Measurements from ENCODE around the gene ASCL2.
"Not testable (repeated sequence)": the region's sequence is repeated elsewhere in the genome, so short reads cannot be mapped to it uniquely, and the experiment has no call there.

The ASCL2 gene

DNA sequence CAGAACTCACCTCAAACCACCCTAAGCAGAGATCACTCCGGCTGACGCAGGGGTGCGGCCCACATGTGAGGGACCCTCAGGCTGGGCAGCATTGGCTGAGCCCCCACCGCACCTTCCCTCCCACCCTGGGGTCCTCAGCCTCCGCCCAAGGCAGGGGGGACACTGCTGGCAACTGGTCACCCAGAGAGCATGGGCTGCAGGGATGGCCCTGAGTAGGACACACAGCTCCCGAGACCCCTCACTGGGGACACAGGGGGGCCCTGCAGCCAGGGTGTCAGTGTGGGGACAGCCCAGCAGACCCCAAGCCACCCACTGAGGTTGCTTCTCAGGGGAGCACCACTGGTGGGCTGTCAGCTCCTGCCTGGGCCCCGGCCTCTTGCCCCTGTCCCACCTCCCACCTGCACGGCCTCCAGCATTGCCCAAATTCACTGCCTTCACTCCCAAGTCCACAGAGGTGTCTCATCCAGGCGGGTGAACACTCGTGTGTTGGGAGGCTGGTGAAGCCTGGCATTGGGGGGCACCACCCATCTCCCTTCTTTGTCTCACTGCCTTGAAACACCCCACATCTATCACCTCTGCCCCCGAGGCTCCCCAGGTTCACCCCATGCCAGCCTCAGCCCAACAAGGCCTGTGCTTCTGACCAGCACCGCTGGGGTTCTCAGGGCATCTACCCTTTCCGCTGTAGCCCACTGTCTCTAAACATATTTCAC is 26.7 kb upstream of the ASCL2 start:
- DNase-seq = no peak

DNA sequence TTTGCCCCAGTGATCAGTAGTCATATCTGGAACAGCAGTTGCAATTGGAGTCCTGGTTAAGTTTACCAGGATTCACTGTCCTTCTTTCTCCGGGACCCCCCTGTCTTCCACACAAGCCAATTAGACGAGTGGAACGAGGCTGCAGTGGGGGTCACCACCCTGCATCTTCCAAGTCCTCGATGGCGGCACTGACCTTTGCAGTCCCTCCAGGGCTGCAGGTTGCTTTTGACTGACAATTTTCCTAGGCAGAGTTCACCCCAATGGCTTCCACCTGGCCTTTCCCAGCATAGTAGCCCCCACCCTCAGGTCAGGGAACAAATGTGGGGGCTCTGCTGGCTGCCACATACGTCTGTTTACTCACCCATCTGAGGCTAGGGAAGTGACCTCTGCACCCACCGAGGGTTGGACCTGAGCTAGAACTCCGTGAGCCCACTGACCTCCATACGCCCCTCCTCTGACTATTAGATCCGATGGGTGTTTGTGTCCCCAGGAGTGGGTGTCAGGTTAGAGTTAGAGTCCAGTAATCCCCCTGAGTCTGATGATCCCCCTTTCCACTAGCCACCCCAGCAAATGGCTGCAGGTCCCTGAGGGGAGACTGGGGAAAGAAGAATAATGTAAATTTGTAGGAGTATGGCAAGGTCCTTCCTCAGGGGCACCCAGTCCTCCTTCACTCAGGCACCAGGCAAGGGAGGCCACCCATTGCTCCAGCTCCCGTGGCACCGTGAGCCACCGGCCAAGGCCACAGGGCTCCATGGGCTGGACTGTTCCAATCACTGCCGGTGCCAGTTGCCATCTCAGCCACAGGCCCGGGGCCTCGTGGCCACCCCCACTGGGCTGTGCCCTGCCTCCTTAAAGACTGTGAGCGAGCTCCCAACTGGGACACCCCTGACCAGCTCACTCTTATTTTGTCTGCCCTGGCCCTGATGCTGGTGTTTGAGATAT is 25.9 kb upstream of the ASCL2 start:
- no peak for DNase-seq

DNA sequence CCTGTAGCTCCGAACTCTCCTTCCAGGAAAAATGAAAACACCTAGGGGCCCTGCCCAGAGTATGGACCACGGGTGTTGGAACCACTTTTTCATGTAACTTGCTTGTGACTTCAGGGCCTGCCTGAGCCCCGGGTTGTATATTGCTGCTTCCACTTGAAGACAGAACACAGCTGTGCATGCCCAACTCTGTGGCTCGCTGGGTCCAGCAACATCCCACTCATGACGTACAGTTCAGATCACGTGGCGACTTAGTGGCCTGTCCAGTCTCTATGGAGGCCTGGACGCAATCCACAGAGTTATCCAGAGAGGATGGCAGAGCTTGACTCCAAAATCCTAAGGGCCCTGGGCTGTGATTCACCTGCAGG is 24.5 kb upstream of the ASCL2 start:
- DNase-seq = no peak

DNA sequence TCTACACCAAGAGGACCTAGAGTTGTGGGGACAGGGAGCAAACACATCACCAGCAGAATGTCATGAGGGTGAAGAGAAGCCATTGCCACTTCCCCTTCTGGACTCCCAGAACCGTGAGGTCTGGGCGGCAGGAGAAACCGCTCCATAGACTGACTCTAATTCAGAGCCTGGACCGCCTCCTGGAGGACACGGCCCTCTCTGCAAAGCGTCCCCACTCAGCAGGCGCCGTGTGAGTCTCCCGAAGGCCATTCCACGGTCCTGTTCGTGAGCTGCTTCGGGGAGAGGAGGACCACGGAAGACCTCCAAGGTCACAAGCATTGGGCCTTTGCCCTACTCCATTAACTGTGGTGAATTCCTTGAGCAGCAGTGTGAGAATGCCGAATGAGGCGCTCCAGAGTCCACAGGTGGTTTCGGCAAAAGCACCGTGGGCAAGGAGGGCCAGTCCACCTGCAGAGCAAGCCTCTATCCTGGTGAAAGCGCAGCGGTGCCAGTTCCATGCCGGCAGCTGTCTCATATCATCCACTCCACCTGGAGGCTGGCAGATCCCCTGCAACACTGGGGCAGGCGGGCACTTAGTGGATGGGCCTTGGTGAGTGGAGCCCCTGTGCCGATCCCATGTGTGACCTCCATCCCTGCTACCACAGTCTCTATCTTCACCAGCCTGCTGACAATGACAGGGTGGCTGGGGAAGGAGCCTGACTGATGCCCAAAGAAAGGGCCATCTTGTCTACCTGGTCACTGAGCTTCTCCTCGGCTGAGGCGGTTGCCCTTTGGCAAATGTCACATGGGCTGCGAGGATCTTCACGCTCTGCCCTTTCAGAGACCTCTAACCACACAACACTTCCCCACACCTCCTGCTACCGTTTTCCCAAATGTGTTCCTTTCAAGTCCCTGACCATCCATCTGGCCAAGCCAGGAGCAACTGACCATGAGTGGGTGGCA is 23.9 kb upstream of the ASCL2 start:
- no peak for DNase-seq

DNA sequence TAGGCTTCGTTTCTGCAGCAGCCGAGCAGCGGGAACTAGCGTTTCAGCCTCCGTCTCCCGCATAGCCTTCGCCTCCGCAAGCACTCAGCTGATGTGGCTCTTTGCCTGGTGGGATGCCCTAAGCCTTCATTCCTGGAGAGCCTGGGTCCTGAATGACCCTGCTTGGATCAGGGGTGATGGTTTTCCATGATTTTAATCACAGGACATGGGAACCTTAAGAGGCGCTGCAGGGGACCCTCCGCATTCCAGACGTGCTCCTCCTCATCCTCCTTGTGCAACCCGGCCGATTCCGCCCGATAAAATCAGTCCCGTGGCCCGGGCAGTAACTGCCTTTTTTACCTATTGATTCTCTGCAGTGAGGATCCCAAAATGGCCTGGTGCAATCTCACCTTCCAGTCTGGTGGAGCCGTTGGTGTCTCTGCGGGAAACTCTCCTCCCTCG is 23.2 kb upstream of the ASCL2 start:
- no peak for DNase-seq

DNA sequence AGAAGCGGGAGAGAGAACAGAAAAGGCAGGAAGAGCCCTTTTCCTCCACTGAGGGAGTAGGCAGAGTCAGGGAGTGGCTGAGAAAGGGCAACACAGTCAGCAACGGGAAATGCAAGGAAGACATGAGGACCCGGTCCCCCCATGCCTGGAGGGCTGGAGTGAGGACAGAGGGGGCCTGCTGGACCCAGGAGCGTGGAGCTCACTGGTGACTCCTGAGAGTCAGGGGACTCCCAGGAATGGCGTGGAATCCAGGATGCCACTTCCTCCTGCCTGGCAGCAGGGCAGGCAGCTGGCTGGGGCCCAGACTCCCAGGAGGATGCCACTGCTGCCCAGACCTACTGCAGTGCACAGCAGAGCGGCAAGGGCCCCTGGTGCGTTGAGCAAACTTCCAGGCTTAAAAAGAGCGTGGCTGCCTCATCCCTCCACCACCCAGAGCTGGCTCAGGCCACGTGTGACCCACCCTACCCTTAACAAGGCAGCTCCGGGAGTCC is 20.0 kb upstream of the ASCL2 start:
- DNase-seq = no peak

DNA sequence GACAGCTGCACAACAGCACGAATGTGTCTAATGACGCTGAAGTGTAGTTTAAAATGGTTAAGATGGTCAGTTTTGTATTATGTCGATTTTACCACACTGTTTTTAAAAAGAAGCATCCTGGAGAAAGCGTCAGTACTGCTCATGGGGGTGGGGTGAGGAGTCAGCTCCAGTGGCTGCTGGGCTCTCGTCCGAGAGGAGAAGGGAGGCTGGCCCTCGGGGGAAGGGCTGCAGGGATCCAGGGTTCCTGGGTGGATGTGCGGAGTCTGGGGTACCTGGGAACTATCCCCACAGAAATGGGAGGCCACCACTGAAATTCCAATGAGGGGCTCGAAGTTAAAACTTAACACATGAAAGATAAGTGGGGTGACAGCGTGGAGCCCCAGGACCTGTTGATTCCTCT is 19.5 kb upstream of the ASCL2 start:
- DNase-seq = no peak

DNA sequence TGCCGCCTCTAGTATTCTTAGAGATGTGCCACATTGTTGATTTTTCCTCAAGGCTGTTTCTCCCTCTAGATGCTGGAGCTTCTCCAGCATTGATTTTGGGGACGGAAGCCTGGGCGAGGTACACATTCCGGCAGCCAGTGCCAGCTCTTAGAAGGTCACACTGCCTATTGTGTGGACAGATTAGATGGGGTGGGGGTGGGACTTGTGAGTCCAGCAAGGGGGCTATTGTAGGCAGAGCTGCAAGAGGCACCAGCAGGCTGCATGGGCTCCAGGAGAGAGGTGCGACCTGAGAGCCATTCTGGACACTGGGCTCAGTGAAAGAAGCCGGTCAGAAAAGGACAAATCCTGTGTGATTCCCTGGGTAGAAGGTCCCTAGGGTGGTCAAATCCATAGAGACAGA is 19.0 kb upstream of the ASCL2 start:
- no peak for DNase-seq

DNA sequence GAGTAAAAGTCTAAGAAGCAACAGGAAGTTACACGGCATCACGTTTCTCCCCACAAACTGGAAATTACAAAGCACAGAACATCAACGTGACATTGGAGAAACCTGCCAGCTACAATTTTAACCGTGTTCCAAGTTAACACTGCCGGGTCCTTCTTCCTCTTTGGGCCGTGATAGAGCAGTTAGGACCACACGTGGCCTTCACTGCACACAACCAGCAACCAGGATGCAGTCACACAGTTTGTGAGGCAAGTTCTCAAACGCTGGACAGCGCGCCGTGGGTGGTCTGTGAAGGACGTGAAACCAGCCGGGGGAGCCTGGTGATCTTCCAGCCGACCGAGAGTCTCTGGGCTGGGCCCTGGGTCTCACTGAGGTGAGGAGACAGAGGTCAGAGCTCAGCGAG is 16.7 kb upstream of the ASCL2 start:
- no peak for DNase-seq

DNA sequence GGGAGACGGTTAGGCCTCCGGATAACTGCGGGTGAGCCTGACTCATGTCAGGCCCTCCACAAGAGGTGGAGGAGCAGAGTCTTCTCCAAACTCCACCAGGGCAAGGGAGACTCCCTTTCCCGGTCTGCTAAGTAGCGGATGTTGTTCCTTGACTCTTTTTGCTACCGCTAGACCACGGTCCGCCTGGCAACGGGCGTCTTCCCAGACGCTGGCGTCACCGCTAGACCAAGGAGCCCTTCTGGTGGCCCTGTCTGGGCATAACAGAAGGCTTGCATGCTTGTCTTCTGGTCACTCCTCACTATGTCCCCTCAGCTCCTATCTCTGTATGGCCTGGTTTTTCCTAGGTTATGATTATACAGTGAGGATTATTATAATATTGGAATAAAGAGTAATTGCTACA is 16.0 kb upstream of the ASCL2 start:
- not testable (repeated sequence) for DNase-seq

DNA sequence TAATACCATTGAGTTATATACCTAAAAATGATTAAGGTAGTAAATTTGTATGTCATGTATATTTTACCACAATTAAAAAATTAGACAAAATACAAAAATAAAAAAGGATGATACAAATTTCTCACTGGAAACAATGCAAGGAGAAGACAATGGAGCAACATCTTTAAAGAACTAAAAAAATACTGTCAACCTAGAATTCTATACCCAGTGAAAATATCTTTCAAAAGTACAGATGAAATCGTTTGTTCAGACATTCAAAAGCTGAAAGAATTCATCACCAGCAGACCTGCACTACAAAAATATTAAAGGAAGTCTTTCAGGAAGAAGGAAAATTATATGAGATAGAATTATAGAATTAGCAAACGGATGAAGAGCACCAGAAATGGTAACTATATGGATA is 9.8 kb upstream of the ASCL2 start:
- DNase-seq = no peak

DNA sequence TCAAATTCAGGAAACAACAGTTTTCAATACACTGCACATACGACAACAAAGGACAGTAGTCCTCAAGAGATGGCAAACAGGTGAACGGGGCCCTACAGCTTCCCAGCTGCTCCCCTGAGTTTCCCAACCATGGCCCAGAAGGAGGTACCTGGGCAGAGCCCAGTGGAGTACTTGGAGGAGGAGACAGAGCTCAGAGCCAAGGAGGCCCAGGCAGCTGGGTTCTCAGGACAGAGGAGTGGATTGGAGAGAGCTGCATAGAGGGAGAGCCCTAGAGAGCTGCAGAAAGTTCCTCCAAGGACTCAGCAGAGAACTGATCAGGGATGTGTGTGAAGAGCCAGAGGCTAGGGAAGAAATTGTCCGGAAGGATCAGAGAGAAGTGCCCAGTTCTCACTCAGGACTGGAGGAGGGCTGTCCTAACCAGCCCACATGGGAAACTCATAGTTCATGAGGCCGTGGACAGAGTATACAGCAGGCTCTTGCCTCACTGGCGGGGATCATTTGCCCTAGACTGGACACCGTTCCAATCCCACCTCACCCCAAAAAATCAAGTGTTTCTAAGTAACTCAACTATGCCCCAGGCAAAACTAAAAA is 7.6 kb upstream of the ASCL2 start:
- no peak for DNase-seq

DNA sequence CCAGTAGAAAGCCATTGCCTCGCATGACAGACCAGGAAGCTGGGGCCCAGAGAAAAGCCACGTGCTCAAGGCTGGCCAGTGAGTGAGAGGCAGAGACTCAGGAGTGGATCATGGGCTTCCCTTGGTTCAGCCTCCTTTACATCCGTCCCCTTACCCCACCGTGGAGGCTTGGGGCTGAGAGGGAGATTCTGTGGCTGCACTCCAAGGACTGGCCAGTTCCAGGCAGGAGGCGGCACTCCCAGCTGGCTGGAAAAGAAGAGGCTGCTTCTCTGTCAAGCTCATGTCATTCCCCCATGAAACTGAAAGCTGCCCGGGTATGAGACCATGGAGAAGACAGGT is 6.6 kb upstream of the ASCL2 start:
- no peak for DNase-seq

DNA sequence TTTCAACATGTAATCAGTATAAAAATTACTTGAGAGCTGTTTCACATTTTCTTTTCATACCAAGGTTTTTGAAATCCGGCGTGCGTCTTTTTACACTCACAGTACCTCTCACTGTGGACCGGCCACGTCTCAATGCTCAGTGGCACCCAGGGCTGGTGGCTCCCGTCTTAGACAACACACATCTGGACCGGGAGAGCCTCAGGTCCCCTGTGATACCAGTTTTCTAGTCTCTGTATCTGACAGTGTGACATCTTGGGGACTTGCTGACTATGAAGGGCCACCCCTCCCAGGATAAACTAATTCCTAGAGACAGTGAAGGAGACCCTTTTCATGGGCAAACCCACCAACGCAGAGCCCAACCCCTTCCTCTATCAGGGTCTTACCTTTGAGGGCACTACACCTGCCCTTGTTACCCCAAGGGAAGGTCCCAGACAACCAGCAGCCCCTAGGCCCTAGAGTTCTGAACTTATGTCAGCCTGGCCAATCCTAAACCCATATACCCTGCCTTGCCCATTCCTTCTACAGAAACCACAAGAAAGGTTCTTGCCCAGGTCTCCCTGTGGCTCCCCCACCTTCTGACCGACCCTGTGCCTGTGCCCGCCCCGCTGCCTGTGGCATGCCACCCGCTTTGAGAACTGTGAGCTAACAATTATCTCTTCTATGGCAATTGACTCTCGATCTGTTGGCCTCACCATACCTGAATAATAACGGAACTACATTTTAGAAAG is 6.1 kb upstream of the ASCL2 start:
- DNase-seq = no peak

DNA sequence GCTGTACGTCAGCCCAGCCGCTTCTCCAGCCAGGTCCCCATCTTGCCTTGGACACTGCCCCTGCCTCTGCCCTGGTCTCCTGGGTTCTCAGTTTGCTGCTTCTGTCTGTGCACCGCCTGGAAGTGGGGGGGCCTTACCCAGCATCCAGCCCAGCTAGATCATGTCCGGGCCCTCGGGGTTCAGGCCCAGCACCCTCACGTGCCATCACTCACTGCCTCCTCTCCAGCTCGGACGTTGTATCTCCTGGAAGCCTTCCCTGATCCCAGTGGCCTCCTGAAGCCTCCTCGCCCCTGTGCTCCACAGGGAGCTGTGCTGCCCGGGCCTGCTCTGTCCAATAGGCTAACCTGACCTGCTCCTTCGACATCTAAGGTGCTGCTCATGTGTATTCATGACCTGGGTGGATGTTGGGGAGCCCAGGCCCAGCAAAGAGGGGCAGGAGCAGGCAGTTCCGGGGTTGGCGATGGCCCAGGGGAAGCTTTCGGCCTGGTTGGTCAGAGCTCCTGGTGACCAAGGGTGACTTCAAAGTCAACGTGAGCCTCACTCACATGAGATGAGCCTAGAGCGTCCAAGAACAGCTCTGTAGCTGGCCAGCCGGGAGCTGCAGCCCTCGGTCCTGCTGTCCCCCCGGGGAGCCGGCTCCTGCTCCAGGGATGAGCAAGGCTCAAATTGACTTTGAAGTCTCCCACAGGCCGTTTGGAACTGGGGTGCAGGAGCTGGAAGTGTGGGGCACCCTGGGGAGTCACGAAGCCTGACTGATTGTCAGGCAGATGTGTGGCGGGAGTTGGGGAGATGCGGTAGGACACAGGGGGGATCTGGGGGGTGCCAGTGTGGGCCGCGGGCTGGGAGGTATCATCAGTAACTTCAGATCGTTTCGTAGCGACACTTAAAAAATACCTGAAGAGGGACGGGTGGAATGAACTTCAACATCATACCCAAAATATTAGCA is 5.2 kb upstream of the ASCL2 start:
- DNase-seq = no peak

DNA sequence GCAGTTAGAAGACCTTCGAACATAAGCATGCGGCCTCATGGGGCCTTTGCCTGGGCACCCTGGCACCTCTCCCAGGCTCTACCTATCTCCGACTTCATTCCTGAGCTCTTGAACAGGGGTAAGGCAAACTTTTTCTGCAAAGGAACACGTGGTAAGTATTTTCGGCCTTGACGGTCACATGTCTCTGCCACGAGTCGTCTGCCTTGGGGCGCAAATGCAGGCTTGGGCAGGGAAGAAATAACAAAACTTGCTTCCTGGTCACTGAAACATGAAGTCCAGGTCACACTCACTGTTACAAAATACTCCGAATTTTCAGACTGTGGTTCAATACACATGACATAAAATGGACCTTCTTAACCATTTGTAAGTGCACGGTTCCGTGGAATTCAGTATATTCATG is 3.4 kb upstream of the ASCL2 start:
- DNase-seq = no peak

DNA sequence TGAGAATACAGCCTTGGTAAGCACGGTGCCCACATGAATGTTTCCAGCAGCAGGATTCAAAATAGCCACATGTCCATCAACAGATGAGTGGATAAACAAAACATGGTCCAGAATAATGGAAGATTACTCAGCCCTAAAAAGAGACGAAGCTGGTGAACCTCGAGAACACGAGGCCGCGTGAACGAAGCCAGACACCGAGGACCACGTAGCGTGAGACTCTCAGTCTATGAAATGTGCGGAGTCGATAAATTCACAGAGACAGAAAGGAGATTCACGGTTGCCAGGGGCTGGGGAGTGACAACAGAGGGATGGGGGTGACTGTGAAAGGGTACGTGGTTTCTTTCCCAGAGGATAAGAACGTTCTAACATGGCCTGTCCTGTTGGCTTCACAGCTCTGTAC is 2.9 kb upstream of the ASCL2 start:
- DNase-seq = no peak

DNA sequence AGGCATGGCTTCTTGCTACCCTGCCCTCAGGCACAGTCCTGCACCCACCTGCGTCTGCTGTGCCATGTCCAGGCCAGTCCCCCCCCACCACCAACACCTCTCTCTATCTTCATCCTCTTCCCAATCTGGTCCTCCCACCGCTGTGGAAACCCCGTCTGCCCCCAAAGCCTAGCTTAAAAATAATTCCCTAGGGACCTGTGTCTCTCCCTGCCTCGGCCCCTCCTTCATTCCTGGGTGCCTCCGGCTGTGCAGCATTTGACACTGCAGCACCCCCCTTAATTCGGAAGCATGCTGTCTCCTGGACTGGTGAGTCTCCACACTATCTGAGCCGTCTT is 2.5 kb upstream of the ASCL2 start:
- no peak for DNase-seq

DNA sequence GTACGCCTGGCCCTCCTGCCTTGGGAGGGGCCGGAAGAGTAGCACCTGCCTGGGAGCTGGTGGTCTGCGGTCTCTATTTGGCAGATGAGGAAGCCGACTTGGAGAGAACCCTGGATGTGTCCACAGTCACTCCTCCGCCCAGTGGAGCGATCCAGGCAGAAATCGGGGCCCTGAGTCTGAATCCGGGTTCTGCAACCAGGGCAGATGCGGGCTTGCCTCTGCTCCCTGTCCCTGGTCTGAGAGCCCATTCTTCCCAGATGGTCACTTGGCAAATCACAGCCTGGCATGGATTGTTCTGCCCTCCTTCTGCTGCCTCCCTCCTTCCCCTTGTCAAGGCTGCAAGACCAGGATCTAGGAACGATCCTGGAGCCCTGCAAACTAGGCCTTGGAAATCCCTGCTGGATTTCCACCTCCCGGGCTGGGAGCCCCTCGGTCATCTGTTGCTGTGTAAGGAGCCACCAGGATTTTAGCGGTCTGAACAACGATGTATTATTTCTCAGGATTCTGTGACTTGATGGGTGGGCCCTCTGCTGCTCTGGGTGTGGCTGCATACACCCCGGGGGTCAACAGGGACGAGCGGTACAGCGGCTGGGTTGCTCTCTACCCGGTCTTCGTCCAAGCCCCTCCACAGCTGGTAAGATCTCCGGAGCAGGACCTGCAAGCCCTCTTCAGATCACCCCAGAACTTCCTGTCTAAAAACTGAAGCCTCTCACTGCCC is 2.0 kb upstream of the ASCL2 start:
- DNase-seq = no peak

All from NCI-H510A (cell line).